HG02571 (cell line): ENCODE results near the gene FXYD4.
"Not testable (repeated sequence)": the region's sequence is repeated elsewhere in the genome, so short reads cannot be mapped to it uniquely, and the experiment has no call there.

Experiments
- ATAC-seq: cut with Tn5 transposase; IDR thresholded peaks from one replicate; pipeline ENCODE4 v1.9.1; 2021; ENCODE audit warnings: mild to moderate bottlenecking, moderate library complexity; ENCODE audit not compliant: unreplicated experiment

Gene FXYD4

DNA sequence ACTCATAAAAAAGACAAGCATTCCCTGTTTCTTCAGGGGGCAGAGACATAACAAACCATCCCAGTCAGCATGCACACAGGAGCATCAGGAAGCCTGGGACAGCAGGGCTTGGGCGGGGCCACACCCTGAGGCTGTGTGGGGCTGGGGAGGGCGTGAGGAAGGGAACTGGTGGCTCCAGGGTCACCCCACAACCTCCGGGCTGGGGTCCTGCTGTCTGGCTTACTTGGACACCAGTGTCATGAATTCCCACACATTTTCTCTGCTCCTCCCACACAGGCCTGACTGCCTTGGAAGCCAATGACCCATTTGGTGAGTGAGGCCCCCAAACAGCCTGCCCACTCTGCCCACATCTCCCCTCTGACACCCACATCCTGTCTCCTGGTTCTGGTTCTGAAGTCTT is 2.8 kb downstream of the FXYD4 start:
- ATAC-seq: no peak

DNA sequence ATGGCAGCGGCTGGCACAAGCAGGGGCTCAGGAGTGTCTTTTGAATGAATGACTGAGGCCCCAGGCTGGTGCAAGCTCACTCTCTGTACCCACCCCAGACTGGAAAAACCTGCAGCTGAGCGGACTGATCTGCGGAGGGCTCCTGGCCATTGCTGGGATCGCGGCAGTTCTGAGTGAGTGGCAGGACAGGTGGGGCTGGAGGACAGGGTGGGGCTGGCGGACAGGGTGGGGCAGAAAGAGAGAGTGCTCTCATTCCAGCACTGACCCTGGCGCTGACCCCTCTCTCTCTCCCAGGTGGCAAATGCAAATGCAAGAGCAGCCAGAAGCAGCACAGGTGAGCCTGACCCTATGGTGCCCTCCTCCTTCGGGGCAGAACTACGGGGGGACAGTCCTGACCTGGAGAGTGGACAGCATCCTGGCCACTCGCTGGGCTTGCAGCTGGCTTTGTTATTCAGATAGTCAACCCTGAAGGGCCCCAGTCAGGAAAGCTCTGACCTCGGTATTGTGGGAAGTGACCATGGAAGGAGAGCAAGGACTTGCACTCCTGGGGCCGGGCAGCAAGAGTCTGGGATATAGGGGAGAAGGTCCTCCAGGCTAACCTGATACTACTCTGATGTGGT is 4.1 kb downstream of the FXYD4 start:
- no peak for ATAC-seq

GRCh38 chr10:43376046-43376635 is 4.7 kb downstream of the FXYD4 start:
- no peak for ATAC-seq

DNA sequence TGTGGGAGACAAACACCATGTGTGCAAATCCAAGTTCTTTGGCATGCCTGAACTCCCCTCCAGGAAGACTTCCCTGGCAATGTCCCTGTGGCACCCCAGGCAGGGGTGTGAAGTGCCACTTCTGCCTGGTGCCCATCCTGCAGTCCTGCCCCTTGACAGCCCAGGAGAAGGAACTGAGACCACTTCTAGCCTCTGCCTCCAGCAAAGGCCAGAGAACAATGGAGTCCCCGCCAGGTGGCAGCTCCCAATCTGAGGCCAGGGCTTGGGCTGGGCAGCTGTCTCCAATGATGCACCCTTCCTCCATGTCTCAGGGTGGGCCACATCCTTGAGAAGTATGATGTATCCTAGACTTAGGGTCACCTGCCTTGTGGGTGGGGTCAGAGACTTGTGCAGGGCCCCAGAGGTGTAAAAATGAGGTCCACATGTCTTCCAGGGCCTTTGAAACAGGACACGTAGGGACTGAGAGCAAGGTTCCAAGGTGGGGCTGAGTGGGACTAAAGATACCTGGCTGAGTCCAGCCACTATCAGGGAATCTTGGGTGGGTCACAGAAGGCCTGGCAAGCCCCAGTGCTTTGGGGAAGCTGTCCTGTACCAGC is 5.5 kb downstream of the FXYD4 start:
- no peak for ATAC-seq

- ATAC-seq: no peak
These were observed 6.0 kb downstream of the FXYD4 start for GRCh38 chr10:43377424-43377883.

- ATAC-seq: no peak
These were observed 9.3 kb downstream of the FXYD4 start for GRCh38 chr10:43380610-43381222.

DNA sequence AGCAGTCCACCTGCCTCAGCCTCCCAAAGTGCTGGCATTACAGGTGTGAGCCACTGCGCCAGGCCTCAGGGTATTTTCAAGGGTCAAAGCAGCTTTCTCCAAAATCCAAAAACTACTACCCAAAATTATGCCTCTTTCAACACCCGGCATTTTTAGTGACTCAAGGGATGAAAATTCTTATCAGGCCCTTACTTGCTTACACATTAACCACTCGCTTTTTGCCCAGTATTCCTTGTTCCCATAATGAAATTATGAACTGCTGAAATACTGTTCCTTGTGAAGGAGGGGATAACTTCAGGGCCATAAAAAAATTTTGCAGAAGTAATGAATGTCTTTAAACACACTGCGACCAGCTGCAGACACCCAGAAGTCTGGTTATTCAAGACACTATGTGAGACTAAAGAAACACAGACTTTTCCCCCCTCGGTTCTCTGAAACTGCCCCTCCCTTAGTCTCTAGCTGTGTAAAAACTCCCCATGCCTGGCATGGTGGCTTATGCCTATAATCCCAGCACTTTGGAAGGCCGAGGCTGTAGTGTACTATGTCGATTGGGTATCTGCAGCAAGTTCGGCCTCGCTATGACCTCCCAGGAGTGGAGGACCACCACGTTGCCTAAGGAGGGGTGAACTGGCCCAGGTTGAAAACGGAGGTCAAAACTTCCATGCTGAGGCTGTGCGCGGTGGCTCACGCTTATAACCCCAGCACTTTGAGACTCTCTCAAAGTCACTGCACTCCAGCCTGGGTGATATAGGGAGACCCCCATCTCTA is 12.0 kb downstream of the FXYD4 start:
- ATAC-seq: no peak

DNA sequence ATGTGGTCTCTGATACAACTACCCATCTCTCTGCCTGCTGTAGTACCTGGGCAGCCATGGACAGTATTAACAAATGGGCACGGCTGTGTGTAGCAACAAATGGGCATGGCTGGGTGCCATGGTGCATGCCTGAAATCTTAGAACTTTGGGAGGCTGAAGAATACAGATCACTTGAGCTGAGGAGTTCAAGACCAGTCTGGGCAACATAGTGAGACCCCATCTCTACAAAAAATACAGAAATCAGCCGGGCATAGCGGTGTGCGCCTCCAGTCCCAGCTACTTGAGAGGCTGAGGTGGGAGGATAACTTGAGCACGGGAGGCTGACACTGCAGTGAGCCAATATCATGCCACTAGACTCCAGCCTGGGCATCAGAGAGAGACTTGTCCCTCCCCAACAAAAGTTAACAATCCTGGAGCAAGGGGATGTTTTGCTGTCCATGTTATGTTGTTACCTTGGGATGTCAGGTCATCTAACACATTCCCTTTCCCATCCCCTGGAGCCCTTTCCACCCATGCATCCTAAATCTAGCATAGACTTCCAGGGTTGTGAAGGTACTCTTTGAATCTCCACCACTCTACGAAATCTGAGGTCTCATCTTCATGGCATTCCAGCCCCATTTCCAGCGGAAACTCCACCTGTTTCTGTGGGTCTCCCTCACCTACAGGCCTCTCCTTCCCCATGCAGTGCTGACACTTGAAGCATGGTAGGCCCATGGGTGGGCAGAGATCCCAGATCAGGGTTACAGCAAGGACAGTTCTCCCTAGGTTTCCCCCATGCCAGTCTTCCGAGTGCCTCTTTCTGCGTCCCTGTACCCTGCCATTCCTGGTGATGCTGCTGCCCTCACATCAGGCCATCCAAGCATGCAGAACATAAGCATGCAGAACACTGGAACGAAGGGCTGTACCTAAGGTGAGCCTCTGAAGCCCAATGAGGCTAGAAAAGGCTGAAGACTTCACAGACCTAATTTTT is 13.1 kb downstream of the FXYD4 start:
- ATAC-seq: no peak

- no peak for ATAC-seq
These were observed 14.1 kb downstream of the FXYD4 start for GRCh38 chr10:43385412-43386004.

DNA sequence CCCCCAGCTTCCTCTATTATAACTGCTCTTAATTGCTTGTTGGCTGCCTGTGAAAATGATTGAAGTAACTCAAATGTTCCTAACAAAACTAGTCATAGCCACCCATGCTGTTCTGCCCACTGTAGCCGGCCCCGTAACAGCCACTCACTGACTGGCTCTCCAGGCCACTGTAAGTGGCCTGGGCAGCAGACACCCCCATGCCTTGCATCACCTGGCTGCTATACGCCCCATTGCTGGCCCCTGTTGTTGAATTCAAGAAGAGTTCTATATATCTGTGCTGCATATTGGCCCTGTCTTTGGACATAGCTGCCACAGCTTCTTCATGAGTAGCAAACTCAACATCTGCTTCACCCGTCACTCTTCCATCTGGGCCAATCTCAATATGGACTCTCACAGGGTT is 15.1 kb downstream of the FXYD4 start:
- no peak for ATAC-seq

- no peak for ATAC-seq
These were observed 15.7 kb downstream of the FXYD4 start for GRCh38 chr10:43386981-43387677.

DNA sequence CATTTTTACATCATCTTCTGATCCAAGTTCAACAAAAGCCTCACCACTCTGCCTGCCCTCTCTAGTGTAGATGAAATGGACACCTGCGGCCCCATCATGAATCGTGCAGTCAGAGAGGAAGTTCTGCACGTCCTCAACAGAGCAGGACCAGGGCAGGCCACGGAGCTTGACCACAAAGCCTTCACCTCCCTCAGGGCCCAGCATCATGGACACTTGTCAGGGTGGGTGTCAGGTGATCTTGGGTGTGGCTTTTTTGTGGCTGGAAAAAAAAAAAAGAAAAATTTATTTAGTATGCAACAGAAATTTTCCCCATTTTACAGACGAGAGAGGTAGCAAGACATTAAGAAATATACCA is 16.2 kb downstream of the FXYD4 start:
- ATAC-seq: no peak

GRCh38 chr10:43389867-43390266 is 18.4 kb downstream of the FXYD4 start:
- ATAC-seq: no peak

GRCh38 chr10:43390333-43390732 is 18.9 kb downstream of the FXYD4 start:
- no peak for ATAC-seq

- ATAC-seq: no peak
These were observed 19.3 kb downstream of the FXYD4 start for GRCh38 chr10:43390759-43391158.

GRCh38 chr10:43391496-43391895 is 20.1 kb downstream of the FXYD4 start:
- no peak for ATAC-seq

DNA sequence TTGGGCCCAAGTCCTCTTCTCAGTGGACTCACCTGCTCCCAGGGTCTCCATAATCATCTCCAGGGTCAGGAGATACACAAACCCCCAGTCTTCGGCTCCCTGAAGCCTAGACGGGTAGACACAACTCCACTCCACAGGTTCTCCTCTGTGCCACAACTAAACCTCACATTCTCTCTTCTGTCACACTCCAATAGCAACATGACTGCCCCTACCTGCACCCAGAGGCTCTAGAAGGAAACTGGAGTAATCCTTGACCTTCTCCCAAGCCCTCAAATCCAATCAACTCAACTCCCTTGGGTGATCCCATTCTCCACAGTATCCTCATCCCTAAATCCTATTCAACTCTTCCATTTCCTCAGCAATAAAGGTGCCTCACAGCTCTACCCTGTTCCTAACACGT is 21.3 kb downstream of the FXYD4 start:
- no peak for ATAC-seq

- not testable (repeated sequence) for ATAC-seq
These were observed 21.8 kb downstream of the FXYD4 start for GRCh38 chr10:43393186-43393585.

DNA sequence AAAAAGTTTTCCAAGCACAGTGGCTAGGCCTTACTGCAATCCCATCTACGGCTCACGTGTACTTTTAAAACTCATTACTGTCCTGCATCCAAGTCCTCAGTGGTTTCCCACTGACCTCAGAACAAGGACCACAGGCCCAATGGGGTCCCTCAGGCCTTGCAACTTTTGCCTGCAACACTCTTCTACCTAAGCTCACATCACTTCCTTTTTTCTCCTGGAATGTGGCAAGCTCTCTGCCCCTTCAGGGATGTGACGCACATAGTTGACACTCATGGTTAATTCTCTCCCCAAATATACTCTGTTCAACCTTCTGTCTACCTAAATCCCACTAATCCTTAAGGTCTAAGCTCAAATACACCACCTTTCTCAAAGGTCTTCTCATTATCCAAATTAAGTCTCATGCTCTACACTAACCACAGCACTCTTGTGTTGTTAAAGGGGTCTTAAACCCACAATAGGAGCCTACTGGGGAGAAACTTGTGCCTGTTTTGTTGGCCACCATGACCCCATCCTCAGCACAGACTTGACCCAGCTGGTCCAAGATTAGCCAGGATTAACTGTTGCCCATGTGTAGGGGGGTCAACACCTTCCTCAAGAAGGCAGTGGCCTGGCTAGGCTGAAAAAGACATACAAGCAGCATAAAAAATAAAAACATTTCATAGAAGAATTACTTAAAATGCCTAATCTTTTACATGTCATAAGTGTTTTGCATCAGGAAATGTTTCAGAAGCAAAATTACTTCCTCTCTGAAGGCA is 22.3 kb downstream of the FXYD4 start:
- no peak for ATAC-seq
